ENCODE measurements around the gene ANKMY1. TPM values are rescaled to one million over a fixed set of nuclear protein-coding genes. Genes with fewer than 3 reads are reported as not detected.
A peak's percentile ranks its signal among the peaks of the same experiment; 100 is the strongest.

The ANKMY1 gene
- total and polyA plus RNA-seq, 2 of the 13 experiments (the other 11 are each of a cell fraction or from before 2014, with no cell fraction given) = 11.7 to 18.8 TPM

GRCh38 chr2:240579771-240580614 is 22.2 kb upstream of the ANKMY1 start (continued):
- TF ChIP-seq HOXA9 (CRISPR knock-in tag; IDR thresholded peaks at IDR 0.05; ENCODE audit: borderline replicate concordance) (0 out of 2 replicates have a peak, but pooled peaks have one; percentile 65), ZNF430 (CRISPR knock-in tag; IDR thresholded peaks at IDR 0.05) (0 out of 2 replicates have a peak, but pooled peaks have one; percentile 35), ZC3H13 (CRISPR knock-in tag; IDR thresholded peaks at IDR 0.05) (0 out of 2 replicates have a peak, but pooled peaks have one; percentile 42), TRAFD1 (CRISPR knock-in tag; IDR thresholded peaks at IDR 0.05; ENCODE audit: borderline replicate concordance) (no peak), ARID4A (CRISPR knock-in tag; IDR thresholded peaks at IDR 0.05; ENCODE audit: borderline replicate concordance) (peak; percentile 76; the same call in 1 of the 2 replicates), ZFP36L2 (CRISPR knock-in tag; IDR thresholded peaks at IDR 0.05) (peak; percentile 89), ZNF224 (CRISPR knock-in tag; IDR thresholded peaks at IDR 0.05) (peak; percentile 68; the same call in 1 of the 2 replicates), TFDP1 (CRISPR knock-in tag; IDR thresholded peaks at IDR 0.05; ENCODE audit: borderline replicate concordance) (peak; percentile 89), RNF219 (CRISPR knock-in tag; IDR thresholded peaks at IDR 0.05) (no peak), ZZZ3 (CRISPR knock-in tag; IDR thresholded peaks at IDR 0.05; ENCODE audit: borderline replicate concordance) (no peak), ZNF552 (CRISPR knock-in tag; IDR thresholded peaks at IDR 0.05; ENCODE audit: borderline replicate concordance) (peak; percentile 11; the same call in 1 of the 2 replicates), KLF12 (CRISPR knock-in tag; IDR thresholded peaks at IDR 0.05; ENCODE audit: borderline replicate concordance) (no peak), ZFP41 (CRISPR knock-in tag; IDR thresholded peaks at IDR 0.05; ENCODE audit: borderline replicate concordance) (peak; percentile 20; the same call in 1 of the 2 replicates), POGK (CRISPR knock-in tag; conservative IDR thresholded peaks at IDR 0.05) (peak; percentile 90), DR1 (CRISPR knock-in tag; IDR thresholded peaks at IDR 0.05) (no peak; the same call in 1 of the 2 replicates), MED1 (CRISPR knock-in tag; IDR thresholded peaks at IDR 0.05) (peak; percentile 62; the same call in 1 of the 2 replicates)

All from HepG2 (cell line).